ENCODE measurements around the gene PGA3.
"Not testable (repeated sequence)": the region's sequence is repeated elsewhere in the genome, so short reads cannot be mapped to it uniquely, and the experiment has no call there.

Gene PGA3

DNA sequence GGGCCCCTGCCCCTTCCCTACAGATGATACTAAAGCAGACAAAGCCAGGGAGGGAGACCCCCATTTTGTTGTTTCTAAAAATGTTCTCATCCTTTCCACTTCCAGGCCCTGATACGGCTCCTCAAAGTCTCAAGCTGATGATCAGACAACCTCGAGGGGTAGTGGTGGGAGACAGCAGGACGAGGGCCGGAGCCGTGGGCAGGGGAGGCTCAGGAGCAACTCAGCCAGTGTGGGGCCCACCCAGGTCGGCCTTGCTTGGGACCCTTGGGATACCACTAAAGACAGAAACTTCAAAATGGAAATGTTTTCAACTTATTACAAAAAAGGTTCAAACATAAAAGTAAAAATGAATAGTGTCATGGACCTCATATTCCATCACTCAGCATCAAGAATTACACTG is 26.9 kb upstream of the PGA3 start:
- no peak for DNase-seq (ENCODE audit: low read depth, low spot score)
- POLR2A ChIA-PET = interaction anchor here (1.5 kb wide), 1 partner anchor 15 kb away, joined by 3 read pairs; the partner anchor contains the start of gene VPS37C
- CTCF ChIA-PET = interaction anchor here (0.9 to 2.2 kb wide), 6 partner anchors 9 to 400 kb away, joined by 5 to 11 read pairs (median 7); no protein-coding TSS in a partner anchor
- no peak overlapping the region for H3K4me3 ChIP-seq (ENCODE audit: low read depth, low read length)
- TF ChIP-seq CTCF (IDR thresholded peaks at IDR 0.05; ENCODE audit: insufficient read depth, low read length, missing control alignments) = no peak

DNA sequence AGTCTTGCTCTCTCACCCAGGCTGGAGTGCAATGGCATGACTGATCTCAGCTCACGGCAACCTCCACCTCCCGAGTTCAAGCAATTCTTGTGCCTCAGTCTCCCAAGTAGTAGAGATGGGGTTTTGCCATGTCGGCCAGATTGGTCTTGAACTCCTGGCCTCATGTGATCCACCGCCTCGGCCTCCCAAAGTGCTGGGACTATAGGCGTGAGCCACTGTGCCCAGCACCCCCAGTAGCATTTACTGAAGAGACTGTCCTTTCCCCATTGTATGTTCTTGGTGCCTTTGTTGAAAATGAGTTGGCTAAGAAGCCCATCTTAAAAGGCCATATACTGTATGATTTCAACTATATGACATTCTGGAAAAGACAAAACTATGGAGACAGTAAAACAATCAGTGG is 23.1 kb upstream of the PGA3 start:
- H3K4me3 ChIP-seq (ENCODE audit: low read depth, low read length); POLR2A ChIA-PET; DNase-seq (ENCODE audit: low read depth, low spot score): not testable (repeated sequence)
- CTCF ChIA-PET = interaction anchor here (1.0 kb wide), 1 partner anchor 50 kb away, joined by 3 read pairs; no protein-coding TSS in a partner anchor

DNA sequence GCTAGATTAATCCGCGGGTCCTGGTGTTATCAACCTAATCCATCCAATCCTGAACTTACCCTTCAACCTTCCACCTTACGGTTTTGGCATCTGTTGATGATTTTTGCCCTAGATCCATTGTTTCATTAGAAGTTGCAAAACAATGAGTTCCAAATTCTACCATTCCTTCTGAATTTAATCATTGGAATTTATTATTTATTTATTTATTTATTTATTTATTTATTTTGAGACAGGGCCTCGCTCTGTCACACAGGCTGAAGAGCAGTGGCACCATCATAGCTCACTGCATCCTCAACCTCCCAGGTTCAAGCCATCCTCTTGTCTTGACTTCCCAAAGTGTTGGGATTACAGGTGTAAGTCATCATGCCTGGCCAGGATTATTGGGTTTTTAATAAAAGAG is 21.8 kb upstream of the PGA3 start:
- ChIA-PET POLR2A (no interaction called here), CTCF (interaction anchor here (1.4 kb wide), 1 partner anchor 8 kb away, joined by 5 read pairs; no protein-coding TSS in a partner anchor)
- H3K4me3 ChIP-seq (ENCODE audit: low read depth, low read length) = no peak overlapping the region
- DNase-seq (ENCODE audit: low read depth, low spot score) = no peak
- TF ChIP-seq CTCF (IDR thresholded peaks at IDR 0.05; ENCODE audit: insufficient read depth, low read length, missing control alignments) = no peak

- POLR2A ChIA-PET = no interaction called here
- CTCF ChIA-PET = interaction anchor here (1.1 kb wide), 2 partner anchors 54 to 353 kb away, joined by 3 to 4 read pairs; no protein-coding TSS in a partner anchor
Measured at GRCh38 chr11:61183645-61184044, 19.7 kb upstream of the PGA3 start.

DNA sequence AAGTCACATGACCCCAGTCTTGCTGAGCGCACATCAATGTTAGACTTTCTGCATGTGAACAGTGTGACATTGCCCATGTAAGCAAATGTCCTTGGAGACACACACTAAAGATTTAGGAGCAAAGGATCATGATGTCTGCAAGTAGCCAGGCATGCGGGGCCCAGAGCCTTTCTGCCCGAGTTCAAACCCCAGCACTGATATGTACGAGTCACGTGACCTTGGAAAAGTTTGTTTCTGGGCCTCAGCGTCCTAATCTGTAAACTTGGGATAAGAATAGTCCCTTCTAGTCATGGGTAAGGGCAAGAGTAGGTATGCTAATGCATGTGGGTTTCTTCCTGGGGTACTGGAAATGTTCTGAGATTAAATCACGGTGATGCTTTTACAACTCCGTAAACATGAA is 16.8 kb upstream of the PGA3 start:
- POLR2A ChIA-PET = no interaction called here

More at GRCh38 chr11:61183645-61184044, 19.7 kb upstream of the PGA3 start:
- no peak for DNase-seq (ENCODE audit: low read depth, low spot score)
- no peak overlapping the region for H3K4me3 ChIP-seq (ENCODE audit: low read depth, low read length)
- no peak for TF ChIP-seq CTCF (IDR thresholded peaks at IDR 0.05; ENCODE audit: insufficient read depth, low read length, missing control alignments)

DNA sequence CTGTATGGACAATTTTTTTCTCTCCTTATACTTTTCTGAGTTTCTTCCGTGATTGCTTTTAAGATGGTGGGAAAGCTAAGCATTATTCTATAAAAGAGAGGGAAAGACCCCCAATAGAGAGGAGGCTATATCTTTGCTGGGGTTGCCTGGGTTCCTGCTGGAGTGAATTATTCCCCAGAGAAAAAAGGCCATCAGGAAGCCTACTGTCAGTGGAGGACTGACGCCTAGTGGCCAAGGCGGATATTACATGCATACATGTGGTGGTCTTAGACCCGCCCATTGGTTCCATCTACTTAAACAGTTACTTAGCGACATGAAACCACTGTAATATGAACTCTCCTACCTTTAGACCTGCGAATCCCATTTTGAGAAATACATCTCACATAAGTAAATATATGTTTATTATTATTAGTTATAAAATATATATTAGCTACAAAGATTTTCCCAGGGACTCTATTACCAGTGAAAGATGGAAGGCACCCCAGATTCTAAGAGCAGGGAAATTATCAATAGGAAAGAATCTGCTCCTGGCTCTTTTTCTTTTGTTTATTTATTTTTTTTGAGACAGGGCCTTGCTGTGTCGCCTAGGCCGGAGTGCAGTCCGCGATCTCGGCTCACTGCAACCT is 15.7 kb upstream of the PGA3 start:
- TF ChIP-seq CTCF (IDR thresholded peaks at IDR 0.05; ENCODE audit: insufficient read depth, low read length, missing control alignments) = peak; percentile 86
- POLR2A ChIA-PET = no interaction called here
- no peak for DNase-seq (ENCODE audit: low read depth, low spot score)
- CTCF ChIA-PET = interaction anchor here (0.6 to 5.0 kb wide), 35 partner anchors 9 to 412 kb away, joined by 3 to 33 read pairs (median 5); partner anchors contain the start of genes PGA3, TMEM109 and TMEM132A
- H3K4me3 ChIP-seq (ENCODE audit: low read depth, low read length) = no peak overlapping the region

More for the DNA sequence above, 16.8 kb upstream of the PGA3 start:
- CTCF ChIA-PET = interaction anchor here (0.6 to 5.0 kb wide), 29 partner anchors 8 to 411 kb away, joined by 3 to 33 read pairs (median 5); partner anchors contain the start of genes TMEM132A and TMEM216
- no peak overlapping the region for H3K4me3 ChIP-seq (ENCODE audit: low read depth, low read length)
- DNase-seq (ENCODE audit: low read depth, low spot score) = no peak
- TF ChIP-seq CTCF (IDR thresholded peaks at IDR 0.05; ENCODE audit: insufficient read depth, low read length, missing control alignments) = no peak

All from AG04449 (cell line).